GM12892 (cell line): Measurements from ENCODE around the gene IL17RD.

Experiments used
- POLR2A ChIP-seq: IDR thresholded peaks from 2 replicates; pipeline ENCODE4 v1.6.1; 2011; ENCODE audit warnings: low read depth, low read length, control low read depth
- POLR2AphosphoS5 ChIP-seq: IDR thresholded peaks from 2 replicates; pipeline ENCODE4 v1.6.1; 2011; ENCODE audit warnings: low read depth, low read length, control low read depth
- TAF1 ChIP-seq: IDR thresholded peaks from 2 replicates; pipeline ENCODE4 v1.6.1; 2011; ENCODE audit warnings: low read depth, mild to moderate bottlenecking, control low read depth, low read length, borderline replicate concordance

- no peak for TF ChIP-seq POLR2AphosphoS5
- TF ChIP-seq POLR2A: no peak
- TF ChIP-seq TAF1: no peak
These were observed 18.1 kb downstream of the IL17RD start for GRCh38 chr3:57147071-57147470.
